Right atrium auricular region (tissue), 2 donors: ENCODE measurements around the gene HES5. TPM values are rescaled to one million over a fixed set of nuclear protein-coding genes. Genes with fewer than 3 reads are reported as not detected.

Experiments
- DNase-seq: peaks from one replicate; pipeline ENCODE4 v3.0.0-alpha.2; 2019; ENCODE audit warnings: low spot score
- H3K27ac ChIP-seq, 2 donors: fragments of 200-600 bp; sonication (generic); 1 replicate in 1 of 2; 2 replicates in 1 of 2; pipeline ENCODE4 v1.5.1; 2016 to 2019
- H3K27me3 ChIP-seq, 2 donors: fragments of 200-600 bp; sonication (generic); one replicate each; pipeline versions ENCODE4 v1.5.1 to v1.6.0; 2017 to 2019
- H3K36me3 ChIP-seq: fragments of 200-600 bp; sonication (generic); one replicate; pipeline ENCODE4 v1.5.1; 2016
- H3K4me1 ChIP-seq, 2 donors: fragments of 200-600 bp; sonication (generic); one replicate each; pipeline versions ENCODE4 v1.5.1 to v1.6.0; 2017 to 2019
- H3K4me3 ChIP-seq, 2 donors: fragments of 200-600 bp; sonication (generic); 1 replicate in 1 of 2; 2 replicates in 1 of 2; pipeline ENCODE4 v1.5.1; 2017 to 2019; ENCODE audit warnings: mild to moderate bottlenecking in 1 of 2, moderate library complexity in 1 of 2
- H3K9me3 ChIP-seq, 2 donors: fragments of 200-600 bp; sonication (generic); one replicate each; pipeline ENCODE4 v1.5.1; 2019
- CTCF ChIP-seq, 2 donors: fragments of 200-600 bp; sonication (generic); IDR thresholded peaks; one replicate each; pipeline ENCODE4 v1.5.1; 2019; ENCODE audit warnings: antibody characterized with exemption in 2 of 2
- total RNA-seq, 2 donors: library from RNA; depleted of rRNA; stranded (reverse); fragments of >200 nt; gene quantifications; one replicate each; pipeline ENCODE4 v1.1.0, GENCODE V29; 2016

Gene HES5
- total RNA-seq, 2 donors from 2014 or later = not detected

GRCh38 chr1:2483970-2484369, 46.1 kb downstream of the HES5 start:
- H3K4me1 ChIP-seq = no peaks in the 10 kb centered on the region
- no peaks in the 10 kb centered on the region for H3K27me3 ChIP-seq
- TF ChIP-seq CTCF (IDR thresholded peaks at IDR 0.05) = no peak
- peaks cover 0 to 5% of the 10 kb centered on the region in 2 donors for H3K9me3 ChIP-seq
- DNase-seq = no peak
- no peak overlapping the region for H3K27ac ChIP-seq
- no peaks in the 10 kb centered on the region for H3K36me3 ChIP-seq
- no peak overlapping the region for H3K4me3 ChIP-seq

- H3K4me1 ChIP-seq = no peaks in the 10 kb centered on the region
- H3K9me3 ChIP-seq = no peaks in the 10 kb centered on the region
- H3K27me3 ChIP-seq = no peaks in the 10 kb centered on the region
- H3K4me3 ChIP-seq = no peak overlapping the region
- no peaks in the 10 kb centered on the region for H3K36me3 ChIP-seq
- DNase-seq = no peak
- TF ChIP-seq CTCF (IDR thresholded peaks at IDR 0.05) = no peak
- H3K27ac ChIP-seq = no peak overlapping the region
Measured at GRCh38 chr1:2483026-2483425, 47.0 kb downstream of the HES5 start.

DNA sequence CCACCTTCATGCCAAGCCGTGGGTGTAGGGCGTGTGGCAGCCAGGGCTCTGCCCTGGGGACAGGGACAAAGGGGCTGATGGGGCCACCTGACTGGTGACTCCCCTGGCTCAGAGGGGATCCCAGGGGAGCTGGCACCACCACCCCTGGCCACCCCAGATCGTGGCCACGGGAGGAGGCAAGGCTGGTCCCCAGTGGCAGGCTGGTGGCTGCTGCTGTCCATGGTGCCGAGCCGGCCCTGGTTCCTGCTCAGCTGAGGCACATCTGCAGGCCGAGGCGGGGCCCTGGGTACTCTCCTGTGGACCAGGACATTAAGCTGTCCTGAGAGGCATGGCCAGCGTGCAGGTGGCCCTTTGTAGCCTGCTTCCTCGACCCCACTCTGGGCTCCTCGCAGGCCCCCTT, 47.5 kb downstream of the HES5 start:
- Histone ChIP-seq H3K9me3 (no peaks in the 10 kb centered on the region), H3K36me3 (no peaks in the 10 kb centered on the region), H3K27ac (no peak overlapping the region), H3K4me1 (no peaks in the 10 kb centered on the region), H3K27me3 (no peaks in the 10 kb centered on the region), H3K4me3 (no peak overlapping the region)
- no peak for DNase-seq
- no peak for TF ChIP-seq CTCF (IDR thresholded peaks at IDR 0.05)

GRCh38 chr1:2481885-2482284, 48.2 kb downstream of the HES5 start:
- no peak for TF ChIP-seq CTCF (IDR thresholded peaks at IDR 0.05)
- no peak overlapping the region for H3K27ac ChIP-seq
- no peak overlapping the region for H3K4me3 ChIP-seq
- DNase-seq = no peak
- H3K4me1 ChIP-seq = no peaks in the 10 kb centered on the region
- no peaks in the 10 kb centered on the region for H3K27me3 ChIP-seq
- H3K36me3 ChIP-seq = no peaks in the 10 kb centered on the region
- no peaks in the 10 kb centered on the region for H3K9me3 ChIP-seq

DNA sequence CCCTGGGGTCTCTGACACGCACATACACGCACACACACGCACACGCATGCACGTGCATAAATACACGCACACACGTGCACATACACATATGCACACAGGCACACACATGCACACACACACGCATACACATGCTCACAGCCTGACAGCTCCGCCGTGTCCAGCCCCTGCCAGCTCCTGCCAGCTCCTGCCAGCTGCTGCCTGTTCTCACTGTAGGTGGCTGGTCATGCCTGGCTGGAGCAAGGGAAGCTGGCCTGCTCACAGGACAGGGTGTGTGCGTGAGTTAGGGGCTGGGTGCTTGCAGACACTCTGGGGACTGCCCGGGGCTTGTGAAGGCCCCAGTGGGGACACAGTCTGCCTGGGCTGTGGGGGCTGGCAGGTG, 49.1 kb downstream of the HES5 start:
- no peaks in the 10 kb centered on the region for H3K36me3 ChIP-seq
- DNase-seq = no peak
- H3K4me1 ChIP-seq = no peaks in the 10 kb centered on the region
- TF ChIP-seq CTCF (IDR thresholded peaks at IDR 0.05) = no peak
- H3K27ac ChIP-seq = no peak overlapping the region
- no peak overlapping the region for H3K4me3 ChIP-seq
- H3K9me3 ChIP-seq = no peaks in the 10 kb centered on the region
- H3K27me3 ChIP-seq = no peaks in the 10 kb centered on the region

DNA sequence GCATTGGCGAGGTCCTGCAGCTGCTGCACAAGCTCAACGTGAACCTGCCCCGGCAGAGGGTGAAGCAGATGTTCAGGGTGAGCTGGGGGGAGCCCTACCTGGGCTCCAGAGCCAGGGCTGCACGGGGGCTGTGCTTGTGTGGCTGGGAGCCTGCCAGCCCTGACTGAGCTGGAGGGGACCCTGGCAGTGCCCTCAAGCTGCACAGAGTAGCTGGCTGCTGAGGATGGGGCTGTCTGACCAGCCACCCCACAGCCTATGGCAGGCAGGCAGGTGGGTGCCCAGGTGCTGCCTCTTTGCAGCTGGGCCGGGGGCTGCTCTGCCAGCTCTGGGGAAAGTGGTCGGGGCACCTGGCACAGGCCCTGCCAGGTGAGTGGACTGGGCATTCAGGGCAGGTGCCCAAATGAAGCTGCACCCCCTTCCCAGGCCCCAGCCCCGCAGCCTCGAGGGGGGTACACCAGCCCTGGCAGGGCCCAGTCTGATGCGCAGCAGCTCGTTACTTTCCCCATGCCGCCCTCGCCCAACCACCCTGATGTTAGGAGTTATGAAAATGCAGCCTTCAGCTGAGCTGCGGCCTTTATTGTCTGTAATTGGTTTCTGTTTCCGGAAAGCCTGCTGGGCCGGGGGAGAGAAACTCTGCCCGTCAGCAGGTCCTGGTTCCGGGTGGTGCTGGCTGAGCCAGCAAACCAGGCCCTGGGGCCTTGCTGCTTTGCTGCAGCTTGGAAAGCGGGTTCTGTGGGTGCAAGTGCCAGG, 49.7 kb downstream of the HES5 start:
- DNase-seq = no peak
- Histone ChIP-seq H3K4me1 (no peaks in the 10 kb centered on the region), H3K4me3 (no peak overlapping the region)

More for the DNA sequence above, 49.7 kb downstream of the HES5 start:
- Histone ChIP-seq H3K9me3 (no peaks in the 10 kb centered on the region), H3K27ac (no peak overlapping the region), H3K27me3 (no peaks in the 10 kb centered on the region), H3K36me3 (no peaks in the 10 kb centered on the region)
- TF ChIP-seq CTCF (IDR thresholded peaks at IDR 0.05) = no peak
